ENCODE measurements around the gene PTPN20. TPM values are rescaled to one million over a fixed set of nuclear protein-coding genes. Genes with fewer than 3 reads are reported as not detected.
"Not testable (repeated sequence)": the region's sequence is repeated elsewhere in the genome, so short reads cannot be mapped to it uniquely, and the experiment has no call there.

PTPN20 gene
- total and polyA plus RNA-seq, 2 of the 8 experiments (the other 6 are each of a cell fraction or from before 2014, with no cell fraction given): not detected

DNA sequence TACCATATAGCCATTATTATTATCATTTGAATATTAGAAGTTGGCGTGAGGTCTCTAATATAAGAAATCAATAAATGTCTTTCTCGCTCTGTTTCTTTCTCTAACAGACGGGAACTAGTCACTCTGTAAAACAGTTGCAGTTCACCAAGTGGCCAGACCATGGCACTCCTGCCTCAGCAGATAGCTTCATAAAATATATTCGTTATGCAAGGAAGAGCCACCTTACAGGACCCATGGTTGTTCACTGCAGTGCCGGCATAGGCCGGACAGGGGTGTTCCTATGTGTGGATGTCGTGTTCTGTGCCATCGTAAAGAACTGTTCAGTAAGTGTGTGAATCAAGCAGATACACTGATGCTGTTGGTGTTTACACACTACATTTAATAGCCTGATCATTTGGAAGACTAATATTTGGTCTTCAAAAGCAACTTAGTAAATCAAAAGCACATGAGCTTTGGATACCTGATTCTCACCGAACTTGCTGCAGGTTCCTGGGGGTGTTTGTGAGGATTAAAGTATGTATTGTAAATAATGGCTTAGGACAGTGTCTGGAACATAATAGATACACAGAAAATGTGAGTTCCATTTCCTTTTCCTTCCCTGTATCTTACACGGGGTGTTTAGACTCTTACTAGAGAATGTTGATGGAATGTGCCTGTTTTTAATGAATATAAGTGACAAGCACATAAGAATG, 76.2 kb downstream of the PTPN20 start:
- H4K91ac ChIP-seq (replicated peaks; ENCODE audit: insufficient read length, low read length); H3K4me2 ChIP-seq (ENCODE audit: insufficient read depth in 1 of 2, low read depth in 2 of 2, low read length in 2 of 2); H3K79me2 ChIP-seq (ENCODE audit: control insufficient read depth in 1 of 2, insufficient read depth in 2 of 2, low read length in 2 of 2); H2AFZ ChIP-seq (ENCODE audit: low read length); H2BK5ac ChIP-seq (ENCODE audit: low read depth, low read length); H2AK5ac ChIP-seq (ENCODE audit: low read depth, low read length); H2BK12ac ChIP-seq (ENCODE audit: low read depth, low read length); H2BK20ac ChIP-seq (ENCODE audit: low read length); H3K27ac ChIP-seq (ENCODE audit: low read depth, low read length); H3K27me3 ChIP-seq (replicated peaks in 1 of 4; ENCODE audit: control insufficient read depth in 3 of 4, extremely low read depth in 1 of 4, insufficient read depth in 3 of 4, low read length in 3 of 4); H3K23me2 ChIP-seq (ENCODE audit: low read depth, low read length); POLR2A ChIA-PET (ENCODE audit: partially characterized antibody); H3K36me3 ChIP-seq (ENCODE audit: control insufficient read depth in 2 of 4, insufficient read depth in 4 of 4, low read length in 3 of 4); H3K4me1 ChIP-seq (replicated peaks in 1 of 4; ENCODE audit: control insufficient read depth in 3 of 4, insufficient read depth in 4 of 4, low read length in 3 of 4); H3K9me3 ChIP-seq (ENCODE audit: insufficient read depth in 2 of 2, low read depth in 1 of 2, low read length in 1 of 2); H4K20me1 ChIP-seq (replicated peaks in 1 of 2; ENCODE audit: control insufficient read depth in 1 of 2, insufficient read depth in 2 of 2, low read length in 2 of 2); H3K14ac ChIP-seq (ENCODE audit: insufficient read length); H2BK15ac ChIP-seq (ENCODE audit: low read length); H4K8ac ChIP-seq (ENCODE audit: extremely low read depth, insufficient read depth, low read length); H3K79me1 ChIP-seq (ENCODE audit: low read depth, low read length); H3K56ac ChIP-seq (replicated peaks; ENCODE audit: insufficient read length, low read depth, low read length); H3K4ac ChIP-seq (replicated peaks; ENCODE audit: insufficient read length, low read depth, low read length); H3K23ac ChIP-seq (ENCODE audit: insufficient read length); FAIRE-seq; H4K5ac ChIP-seq (ENCODE audit: insufficient read length, low read depth, low read length); H3K9ac ChIP-seq (replicated peaks in 1 of 4; ENCODE audit: extremely low read depth in 1 of 4, low read depth in 3 of 4, low read length in 3 of 4); DNase-seq (ENCODE audit: low read depth in 1 of 2, low spot score in 2 of 2); H3K4me3 ChIP-seq (ENCODE audit: extremely low read depth in 1 of 4, insufficient read depth in 2 of 4, low read depth in 3 of 4, low read length in 4 of 4); CTCF ChIA-PET (ENCODE audit: partially characterized antibody); H2BK120ac ChIP-seq (replicated peaks; ENCODE audit: low read depth, low read length); H3K18ac ChIP-seq (ENCODE audit: extremely low read depth, low read length): not testable (repeated sequence)
- no CpG with 5 or more reads among the region's 10 CpGs for WGBS, 2 experiments (ENCODE audit: extremely low coverage in 1 of 2, insufficient coverage in 1 of 2, insufficient read length in 1 of 2, insufficient replicate concordance in 2 of 2, low coverage in 1 of 2, low lambda C conversion rate in 2 of 2, missing lambda C conversion rate in 1 of 2)
